ENCODE data around the gene GRM8. TPM values are rescaled to one million over a fixed set of nuclear protein-coding genes. Genes with fewer than 3 reads are reported as not detected.

GRM8 gene
- total and polyA plus RNA-seq, 10 of the 15 experiments (the other 5 are each of a cell fraction or from before 2014, with no cell fraction given) = 0.33 to 7.1 (median 0.45) TPM; not detected in 2

GRCh38 chr7:126524967-126525366 lies 727.8 kb downstream of the GRM8 start:
- ChIA-PET RAD21 (ENCODE audit: unreplicated experiment) (no interaction called here), CTCF (no interaction called here), SMC1A (ENCODE audit: uncharacterized antibody, unreplicated experiment) (interaction anchor here (0.9 to 1.3 kb wide), 2 partner anchors 11 to 12 kb away, joined by 3 read pairs; no protein-coding TSS in a partner anchor), POLR2A (no interaction called here)
- Histone ChIP-seq H4K20me1 (ENCODE audit: control insufficient read depth, insufficient read depth) (no peaks in the 10 kb centered on the region), H3K27me3 (replicated peaks in 1 of 2; ENCODE audit: control insufficient read depth in 2 of 2, insufficient read depth in 2 of 2, low read length in 1 of 2) (no peaks in the 10 kb centered on the region), H3K9me3 (replicated peaks; ENCODE audit: control insufficient read depth, insufficient read depth, low read length) (no peaks in the 10 kb centered on the region; the same call in none of the 3 replicates), H3K4me3 (no peak overlapping the region), H3K9ac (ENCODE audit: control insufficient read depth, insufficient read depth, low read length) (no peak overlapping the region), H3K27ac (ENCODE audit: control insufficient read depth, insufficient read depth) (no peak overlapping the region), H3K4me1 (ENCODE audit: control insufficient read depth, insufficient read depth, low read length) (no peaks in the 10 kb centered on the region), H3K79me2 (ENCODE audit: control insufficient read depth, insufficient read depth, low read length) (no peaks in the 10 kb centered on the region), H2AFZ (ENCODE audit: control insufficient read depth, low read depth, low read length) (no peak overlapping the region), H3K4me2 (ENCODE audit: control insufficient read depth, insufficient read depth) (no peak overlapping the region), H3K36me3 (ENCODE audit: control insufficient read depth in 2 of 2, insufficient read depth in 2 of 2, low read length in 1 of 2) (no peaks in the 10 kb centered on the region)
- in situ Hi-C loops (cut with MboI) (no loop called here), intact Hi-C loops (cut with micrococcal nuclease; ENCODE audit: unreplicated experiment) (no loop called here)
- no peak for ATAC-seq
- BruUV-seq (replicated peaks) = no TSS peak
- FAIRE-seq = no peak
- TF ChIP-seq BMI1 (IDR thresholded peaks at IDR 0.05; ENCODE audit: borderline replicate concordance) (no peak), BHLHE40 (IDR thresholded peaks at IDR 0.05; ENCODE audit: borderline replicate concordance in 1 of 2, low read depth in 2 of 2, low read length in 1 of 2) (no peak), SREBF1 (IDR thresholded peaks at IDR 0.05; ENCODE audit: low read length) (no peak), NR2F1 (conservative IDR thresholded peaks at IDR 0.05) (no peak), CREB1 (IDR thresholded peaks at IDR 0.05; ENCODE audit: low read depth) (no peak), ZNF207 (IDR thresholded peaks at IDR 0.05; ENCODE audit: borderline replicate concordance) (no peak), ZNF622 (IDR thresholded peaks at IDR 0.05) (no peak), MTA3 (IDR thresholded peaks at IDR 0.05; ENCODE audit: borderline replicate concordance, low read length) (no peak), NKRF (conservative IDR thresholded peaks at IDR 0.05) (no peak), IRF5 (IDR thresholded peaks at IDR 0.05; ENCODE audit: borderline replicate concordance) (no peak), STAT1 (conservative IDR thresholded peaks at IDR 0.05) (no peak), IRF3 (IDR thresholded peaks at IDR 0.05) (no peak), REST (IDR thresholded peaks at IDR 0.05; ENCODE audit: low read depth, low read length) (no peak), MEF2B (IDR thresholded peaks at IDR 0.05; ENCODE audit: partially characterized antibody, poor library complexity, severe bottlenecking) (no peak), CHD2 (IDR thresholded peaks at IDR 0.05; ENCODE audit: borderline replicate concordance, low read depth, low read length) (no peak), ESRRA (IDR thresholded peaks at IDR 0.05; ENCODE audit: low read length) (no peak), GATAD2B (conservative IDR thresholded peaks at IDR 0.05; ENCODE audit: low read depth) (no peak), TCF12 (IDR thresholded peaks at IDR 0.05; ENCODE audit: low read depth, low read length) (no peak)
- WGBS (ENCODE audit: insufficient coverage, insufficient replicate concordance, low lambda C conversion rate, missing lambda C conversion rate) = 90% methylated on average over 1 of the region's 1 CpG
- no peak for DNase-seq (ENCODE audit: low read depth, low spot score)

Measured in GM12878 (cell line).